ENCODE measurements around the gene TCOF1.

The TCOF1 gene

GRCh38 chr5:150341989-150342388 is 15.5 kb upstream of the TCOF1 start:
- H3K9ac ChIP-seq (ENCODE audit: low read length): no peak overlapping the region
- no peak overlapping the region for H3K27ac ChIP-seq (ENCODE audit: low read length)
- no peaks in the 10 kb centered on the region for H3K27me3 ChIP-seq (ENCODE audit: control insufficient read depth, insufficient read depth, low read length)
- H3K4me1 ChIP-seq (ENCODE audit: control insufficient read depth, low read depth, low read length): no peaks in the 10 kb centered on the region
- no peaks in the 10 kb centered on the region for H3K36me3 ChIP-seq (ENCODE audit: control insufficient read depth, low read depth, low read length)
- H3K9me3 ChIP-seq (ENCODE audit: control insufficient read depth, low read depth, low read length): no peaks in the 10 kb centered on the region
- H3K4me3 ChIP-seq (ENCODE audit: low read length): no peak overlapping the region

GRCh38 chr5:150342583-150342982 is 14.9 kb upstream of the TCOF1 start:
- Histone ChIP-seq H3K4me1 (ENCODE audit: control insufficient read depth, low read depth, low read length) (no peaks in the 10 kb centered on the region), H3K27ac (ENCODE audit: low read length) (no peak overlapping the region), H3K9me3 (ENCODE audit: control insufficient read depth, low read depth, low read length) (no peaks in the 10 kb centered on the region), H3K36me3 (ENCODE audit: control insufficient read depth, low read depth, low read length) (no peaks in the 10 kb centered on the region), H3K9ac (ENCODE audit: low read length) (no peak overlapping the region), H3K4me3 (ENCODE audit: low read length) (no peak overlapping the region), H3K27me3 (ENCODE audit: control insufficient read depth, insufficient read depth, low read length) (no peaks in the 10 kb centered on the region)

DNA sequence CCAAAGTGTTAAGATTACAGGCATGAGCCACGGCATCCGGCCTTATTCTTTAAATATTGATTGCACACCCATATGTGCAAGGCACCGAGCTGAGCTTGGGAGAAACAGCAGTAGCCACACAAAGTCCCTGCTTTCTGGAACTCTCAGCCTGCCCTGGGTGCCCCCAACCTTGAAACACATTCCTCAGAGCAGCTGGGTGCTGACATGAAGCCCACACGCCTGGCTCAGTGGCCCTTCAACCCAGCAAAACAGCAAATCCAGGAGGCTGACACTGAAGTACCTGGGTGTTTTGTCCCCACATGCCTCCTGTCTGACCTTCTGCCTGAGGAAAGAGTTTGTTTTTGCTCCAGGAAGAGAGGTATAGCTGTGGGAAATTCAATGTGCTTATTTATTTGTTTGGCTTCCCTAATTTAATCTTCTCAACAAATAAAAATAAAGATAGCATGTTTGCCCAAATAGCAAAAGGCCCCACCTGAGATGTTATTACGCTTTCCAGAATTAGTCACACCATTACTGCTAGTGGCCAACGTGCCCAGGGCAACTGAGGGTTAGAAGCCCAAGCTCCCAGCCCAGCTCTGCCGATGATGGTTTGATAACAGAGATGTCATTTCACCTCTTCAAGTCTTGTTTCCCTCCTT is 13.4 kb upstream of the TCOF1 start:
- no peaks in the 10 kb centered on the region for H3K4me1 ChIP-seq (ENCODE audit: control insufficient read depth, low read depth, low read length)
- no peaks in the 10 kb centered on the region for H3K27me3 ChIP-seq (ENCODE audit: control insufficient read depth, insufficient read depth, low read length)
- H3K4me3 ChIP-seq (ENCODE audit: low read length): no peak overlapping the region
- no peak overlapping the region for H3K27ac ChIP-seq (ENCODE audit: low read length)
- no peak overlapping the region for H3K9ac ChIP-seq (ENCODE audit: low read length)
- no peaks in the 10 kb centered on the region for H3K9me3 ChIP-seq (ENCODE audit: control insufficient read depth, low read depth, low read length)
- no peaks in the 10 kb centered on the region for H3K36me3 ChIP-seq (ENCODE audit: control insufficient read depth, low read depth, low read length)

- no peaks in the 10 kb centered on the region for H3K27me3 ChIP-seq (ENCODE audit: control insufficient read depth, insufficient read depth, low read length)
- H3K9ac ChIP-seq (ENCODE audit: low read length): no peak overlapping the region
- no peaks in the 10 kb centered on the region for H3K36me3 ChIP-seq (ENCODE audit: control insufficient read depth, low read depth, low read length)
- H3K4me3 ChIP-seq (ENCODE audit: low read length): no peak overlapping the region
- no peaks in the 10 kb centered on the region for H3K9me3 ChIP-seq (ENCODE audit: control insufficient read depth, low read depth, low read length)
- H3K27ac ChIP-seq (ENCODE audit: low read length): no peak overlapping the region
- H3K4me1 ChIP-seq (ENCODE audit: control insufficient read depth, low read depth, low read length): peaks cover 1% of the 10 kb centered on the region
Measured at GRCh38 chr5:150345716-150346115, 11.8 kb upstream of the TCOF1 start.

GRCh38 chr5:150346592-150346991 is 10.9 kb upstream of the TCOF1 start:
- no peaks in the 10 kb centered on the region for H3K9me3 ChIP-seq (ENCODE audit: control insufficient read depth, low read depth, low read length)
- H3K4me1 ChIP-seq (ENCODE audit: control insufficient read depth, low read depth, low read length): peaks cover 4% of the 10 kb centered on the region
- H3K4me3 ChIP-seq (ENCODE audit: low read length): no peak overlapping the region
- H3K27ac ChIP-seq (ENCODE audit: low read length): no peak overlapping the region
- no peaks in the 10 kb centered on the region for H3K27me3 ChIP-seq (ENCODE audit: control insufficient read depth, insufficient read depth, low read length)
- H3K36me3 ChIP-seq (ENCODE audit: control insufficient read depth, low read depth, low read length): no peaks in the 10 kb centered on the region
- H3K9ac ChIP-seq (ENCODE audit: low read length): no peak overlapping the region

- Histone ChIP-seq H3K4me1 (ENCODE audit: control insufficient read depth, low read depth, low read length) (peaks cover 4% of the 10 kb centered on the region), H3K36me3 (ENCODE audit: control insufficient read depth, low read depth, low read length) (no peaks in the 10 kb centered on the region), H3K27ac (ENCODE audit: low read length) (no peak overlapping the region), H3K27me3 (ENCODE audit: control insufficient read depth, insufficient read depth, low read length) (no peaks in the 10 kb centered on the region), H3K9ac (ENCODE audit: low read length) (no peak overlapping the region), H3K9me3 (ENCODE audit: control insufficient read depth, low read depth, low read length) (no peaks in the 10 kb centered on the region), H3K4me3 (ENCODE audit: low read length) (no peak overlapping the region)
Measured at GRCh38 chr5:150347003-150347402, 10.5 kb upstream of the TCOF1 start.

DNA sequence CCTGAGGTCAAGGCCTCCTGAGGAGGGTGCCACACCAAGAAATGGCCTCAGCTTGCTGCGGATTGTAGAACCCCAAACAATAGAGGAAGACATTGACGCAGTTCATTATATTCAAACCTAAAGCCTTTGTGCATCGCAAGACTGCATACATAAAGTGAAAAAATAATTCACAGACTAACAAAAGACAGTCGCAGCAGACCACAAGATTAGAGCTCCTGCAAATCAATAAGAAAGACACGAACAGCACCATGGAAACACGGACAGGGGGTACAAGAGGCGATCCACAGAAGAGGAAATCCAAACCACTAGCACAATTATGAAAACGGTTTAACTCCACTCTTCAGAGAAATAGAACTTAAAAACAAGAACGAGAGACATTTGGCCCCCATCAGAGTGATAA is 10.0 kb upstream of the TCOF1 start:
- H3K4me3 ChIP-seq (ENCODE audit: low read length): no peak overlapping the region

DNA sequence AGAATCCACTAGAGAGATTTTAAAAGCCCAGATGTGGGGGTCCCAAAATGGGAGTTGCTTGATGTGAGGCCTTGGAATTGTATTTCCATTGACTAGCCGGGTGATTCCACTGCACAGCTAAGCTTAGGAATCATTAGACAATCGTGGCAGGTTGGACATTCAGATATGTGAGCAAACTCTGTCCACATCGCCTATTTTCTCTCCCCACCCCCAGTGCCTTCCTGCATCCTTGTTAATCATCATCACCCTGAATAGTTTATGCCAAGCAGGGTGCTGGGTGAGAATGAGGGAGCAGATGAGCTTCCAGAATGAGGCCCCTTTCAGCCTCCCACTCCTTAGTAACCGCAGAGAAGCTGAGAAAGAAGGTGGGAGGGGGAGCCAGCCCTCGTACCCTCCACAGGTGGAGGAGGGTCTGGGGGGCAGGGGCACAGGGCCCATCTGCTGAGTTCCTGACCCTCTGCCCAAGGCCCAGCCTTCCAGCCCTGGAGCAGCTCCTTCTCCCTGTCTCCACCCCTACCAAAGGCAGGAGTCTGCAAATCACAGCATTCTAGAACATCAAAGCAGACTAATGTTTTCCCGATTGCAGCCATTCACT is 7.7 kb upstream of the TCOF1 start:
- H3K4me1 ChIP-seq (ENCODE audit: control insufficient read depth, low read depth, low read length): peaks cover 4% of the 10 kb centered on the region
- no peaks in the 10 kb centered on the region for H3K27me3 ChIP-seq (ENCODE audit: control insufficient read depth, insufficient read depth, low read length)
- no peaks in the 10 kb centered on the region for H3K36me3 ChIP-seq (ENCODE audit: control insufficient read depth, low read depth, low read length)
- H3K9me3 ChIP-seq (ENCODE audit: control insufficient read depth, low read depth, low read length): no peaks in the 10 kb centered on the region
- no peak overlapping the region for H3K9ac ChIP-seq (ENCODE audit: low read length)
- H3K27ac ChIP-seq (ENCODE audit: low read length): no peak overlapping the region
- no peak overlapping the region for H3K4me3 ChIP-seq (ENCODE audit: low read length)

More for the DNA sequence above, 10.0 kb upstream of the TCOF1 start:
- Histone ChIP-seq H3K9me3 (ENCODE audit: control insufficient read depth, low read depth, low read length) (no peaks in the 10 kb centered on the region), H3K27ac (ENCODE audit: low read length) (no peak overlapping the region), H3K9ac (ENCODE audit: low read length) (no peak overlapping the region), H3K27me3 (ENCODE audit: control insufficient read depth, insufficient read depth, low read length) (no peaks in the 10 kb centered on the region), H3K36me3 (ENCODE audit: control insufficient read depth, low read depth, low read length) (no peaks in the 10 kb centered on the region), H3K4me1 (ENCODE audit: control insufficient read depth, low read depth, low read length) (peaks cover 4% of the 10 kb centered on the region)

GRCh38 chr5:150350524-150351344 is 6.8 kb upstream of the TCOF1 start:
- Histone ChIP-seq H3K4me1 (ENCODE audit: control insufficient read depth, low read depth, low read length) (peaks cover 4% of the 10 kb centered on the region), H3K4me3 (ENCODE audit: low read length) (no peak overlapping the region), H3K9ac (ENCODE audit: low read length) (no peak overlapping the region), H3K27me3 (ENCODE audit: control insufficient read depth, insufficient read depth, low read length) (no peaks in the 10 kb centered on the region), H3K9me3 (ENCODE audit: control insufficient read depth, low read depth, low read length) (no peaks in the 10 kb centered on the region), H3K36me3 (ENCODE audit: control insufficient read depth, low read depth, low read length) (no peaks in the 10 kb centered on the region), H3K27ac (ENCODE audit: low read length) (no peak overlapping the region)

GRCh38 chr5:150352244-150353031 is 5.1 kb upstream of the TCOF1 start:
- no peak overlapping the region for H3K4me3 ChIP-seq (ENCODE audit: low read length)
- peaks cover 9% of the 10 kb centered on the region for H3K4me1 ChIP-seq (ENCODE audit: control insufficient read depth, low read depth, low read length)
- no peak overlapping the region for H3K9ac ChIP-seq (ENCODE audit: low read length)
- no peaks in the 10 kb centered on the region for H3K36me3 ChIP-seq (ENCODE audit: control insufficient read depth, low read depth, low read length)
- no peaks in the 10 kb centered on the region for H3K27me3 ChIP-seq (ENCODE audit: control insufficient read depth, insufficient read depth, low read length)
- H3K9me3 ChIP-seq (ENCODE audit: control insufficient read depth, low read depth, low read length): no peaks in the 10 kb centered on the region
- no peak overlapping the region for H3K27ac ChIP-seq (ENCODE audit: low read length)

GRCh38 chr5:150353032-150353675 is 4.3 kb upstream of the TCOF1 start:
- Histone ChIP-seq H3K9me3 (ENCODE audit: control insufficient read depth, low read depth, low read length) (no peaks in the 10 kb centered on the region), H3K4me3 (ENCODE audit: low read length) (no peak overlapping the region), H3K27ac (ENCODE audit: low read length) (no peak overlapping the region), H3K36me3 (ENCODE audit: control insufficient read depth, low read depth, low read length) (no peaks in the 10 kb centered on the region), H3K9ac (ENCODE audit: low read length) (no peak overlapping the region), H3K4me1 (ENCODE audit: control insufficient read depth, low read depth, low read length) (peaks cover 9% of the 10 kb centered on the region), H3K27me3 (ENCODE audit: control insufficient read depth, insufficient read depth, low read length) (no peaks in the 10 kb centered on the region)

Measured in iPS-18a (cell line).